Fibroblast of mammary gland (primary cell): ENCODE measurements around the gene KCP.

Experiments
- DNase-seq: peaks from one replicate; pipeline ENCODE4 v3.0.0-alpha.2; 2010; ENCODE audit warnings: low read depth
- H3K4me3 ChIP-seq: 2 replicates; pipeline ENCODE4 v1.5.1; 2011; ENCODE audit warnings: low read depth, mild to moderate bottlenecking, low read length, moderate library complexity; ENCODE audit not compliant: control insufficient read depth
- TF ChIP-seq, protein P1 (sequence below): conservative IDR thresholded peaks from 2 replicates; pipeline ENCODE4 v1.5.1; 2011; ENCODE audit warnings: low read depth, low read length, inconsistent platforms; ENCODE audit not compliant: control insufficient read depth, insufficient read depth

The KCP gene

GRCh38 chr7:128835231-128835751 lies 75.2 kb downstream of the KCP start:
- no peak overlapping the region for H3K4me3 ChIP-seq
- no peak for DNase-seq

DNA sequence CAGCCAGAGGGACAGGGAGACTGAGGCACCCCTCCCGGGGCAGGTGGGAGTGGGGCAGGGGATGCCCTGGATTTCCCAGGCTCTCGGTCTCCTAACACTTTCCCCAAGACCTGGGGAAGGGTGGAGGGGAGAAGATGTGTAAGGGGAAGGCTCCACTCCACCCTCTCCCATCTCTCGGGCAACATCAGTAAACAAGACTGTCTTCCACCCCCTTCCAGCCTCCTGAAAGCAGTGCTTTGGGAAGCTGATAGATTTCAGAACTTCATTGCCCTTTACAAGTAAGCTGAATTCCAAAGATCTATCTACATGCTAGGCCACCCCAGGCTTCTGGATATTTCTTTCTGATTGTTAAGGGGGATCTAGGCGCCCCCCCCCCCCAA lies 76.6 kb downstream of the KCP start:
- DNase-seq = peak; percentile 55
- H3K4me3 ChIP-seq = peak overlapping the region; percentile 9
- TF ChIP-seq, protein P1, sequence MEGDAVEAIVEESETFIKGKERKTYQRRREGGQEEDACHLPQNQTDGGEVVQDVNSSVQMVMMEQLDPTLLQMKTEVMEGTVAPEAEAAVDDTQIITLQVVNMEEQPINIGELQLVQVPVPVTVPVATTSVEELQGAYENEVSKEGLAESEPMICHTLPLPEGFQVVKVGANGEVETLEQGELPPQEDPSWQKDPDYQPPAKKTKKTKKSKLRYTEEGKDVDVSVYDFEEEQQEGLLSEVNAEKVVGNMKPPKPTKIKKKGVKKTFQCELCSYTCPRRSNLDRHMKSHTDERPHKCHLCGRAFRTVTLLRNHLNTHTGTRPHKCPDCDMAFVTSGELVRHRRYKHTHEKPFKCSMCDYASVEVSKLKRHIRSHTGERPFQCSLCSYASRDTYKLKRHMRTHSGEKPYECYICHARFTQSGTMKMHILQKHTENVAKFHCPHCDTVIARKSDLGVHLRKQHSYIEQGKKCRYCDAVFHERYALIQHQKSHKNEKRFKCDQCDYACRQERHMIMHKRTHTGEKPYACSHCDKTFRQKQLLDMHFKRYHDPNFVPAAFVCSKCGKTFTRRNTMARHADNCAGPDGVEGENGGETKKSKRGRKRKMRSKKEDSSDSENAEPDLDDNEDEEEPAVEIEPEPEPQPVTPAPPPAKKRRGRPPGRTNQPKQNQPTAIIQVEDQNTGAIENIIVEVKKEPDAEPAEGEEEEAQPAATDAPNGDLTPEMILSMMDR = no peak

More at GRCh38 chr7:128835231-128835751, 75.2 kb downstream of the KCP start:
- TF ChIP-seq, protein P1 = no peak

DNA sequence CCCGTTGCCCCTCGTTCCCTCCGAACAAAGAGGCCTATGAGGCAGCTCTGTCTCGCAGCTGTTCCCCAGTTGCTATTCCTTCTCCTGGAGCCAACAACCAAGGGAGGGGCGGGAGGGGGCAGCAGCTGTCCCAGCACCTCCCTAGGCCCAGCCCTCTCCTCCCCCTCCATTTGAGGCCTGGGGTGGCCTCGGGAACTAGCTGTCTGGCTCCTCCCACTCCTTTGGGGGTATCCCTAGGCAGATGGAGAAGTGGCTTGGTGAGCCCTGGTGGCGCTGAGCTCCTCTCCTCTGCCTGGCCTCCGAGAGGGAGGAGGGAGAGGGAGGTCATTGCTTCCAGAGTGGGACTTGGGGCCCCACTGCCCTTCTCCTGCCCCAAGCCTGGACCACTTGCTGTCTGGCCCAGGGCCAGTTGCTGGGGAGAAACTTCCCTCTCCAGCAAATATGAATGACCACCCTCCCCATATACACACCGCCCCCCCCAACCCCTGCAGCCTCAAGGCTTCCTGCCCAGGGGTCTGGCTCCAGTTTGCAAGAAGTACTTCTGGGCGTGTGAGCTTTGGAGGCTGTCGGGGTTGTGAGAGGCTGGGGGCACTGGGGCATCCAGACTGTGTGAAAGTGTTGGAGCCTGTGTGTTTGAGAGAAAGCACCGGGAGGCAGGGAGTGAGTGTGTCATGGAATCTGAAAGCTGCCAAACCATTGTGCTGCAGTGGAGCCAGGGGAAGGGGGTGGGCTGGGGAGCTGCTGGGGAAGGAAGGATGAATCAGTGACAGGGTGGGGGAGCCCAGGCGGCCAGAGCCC lies 77.2 kb downstream of the KCP start:
- DNase-seq = peak; percentile 92
- peak overlapping the region; percentile 80 for H3K4me3 ChIP-seq
- TF ChIP-seq, protein P1 = no peak

DNA sequence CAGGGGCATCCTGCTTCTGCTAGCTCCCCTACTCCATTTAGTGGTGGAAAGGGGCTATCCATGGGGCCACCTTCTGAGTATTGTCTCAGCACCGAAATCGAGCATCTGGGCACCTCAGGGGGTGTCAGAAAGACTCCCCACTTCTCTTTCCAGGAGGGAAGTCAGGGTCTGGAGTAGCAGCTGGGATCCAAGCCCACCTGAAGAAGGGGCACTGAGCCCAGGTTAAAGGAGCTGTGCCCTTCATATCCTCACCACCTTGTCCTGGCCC lies 77.7 kb downstream of the KCP start:
- H3K4me3 ChIP-seq = peak overlapping the region; percentile 80
- TF ChIP-seq, protein P1 = no peak
- no peak for DNase-seq

DNA sequence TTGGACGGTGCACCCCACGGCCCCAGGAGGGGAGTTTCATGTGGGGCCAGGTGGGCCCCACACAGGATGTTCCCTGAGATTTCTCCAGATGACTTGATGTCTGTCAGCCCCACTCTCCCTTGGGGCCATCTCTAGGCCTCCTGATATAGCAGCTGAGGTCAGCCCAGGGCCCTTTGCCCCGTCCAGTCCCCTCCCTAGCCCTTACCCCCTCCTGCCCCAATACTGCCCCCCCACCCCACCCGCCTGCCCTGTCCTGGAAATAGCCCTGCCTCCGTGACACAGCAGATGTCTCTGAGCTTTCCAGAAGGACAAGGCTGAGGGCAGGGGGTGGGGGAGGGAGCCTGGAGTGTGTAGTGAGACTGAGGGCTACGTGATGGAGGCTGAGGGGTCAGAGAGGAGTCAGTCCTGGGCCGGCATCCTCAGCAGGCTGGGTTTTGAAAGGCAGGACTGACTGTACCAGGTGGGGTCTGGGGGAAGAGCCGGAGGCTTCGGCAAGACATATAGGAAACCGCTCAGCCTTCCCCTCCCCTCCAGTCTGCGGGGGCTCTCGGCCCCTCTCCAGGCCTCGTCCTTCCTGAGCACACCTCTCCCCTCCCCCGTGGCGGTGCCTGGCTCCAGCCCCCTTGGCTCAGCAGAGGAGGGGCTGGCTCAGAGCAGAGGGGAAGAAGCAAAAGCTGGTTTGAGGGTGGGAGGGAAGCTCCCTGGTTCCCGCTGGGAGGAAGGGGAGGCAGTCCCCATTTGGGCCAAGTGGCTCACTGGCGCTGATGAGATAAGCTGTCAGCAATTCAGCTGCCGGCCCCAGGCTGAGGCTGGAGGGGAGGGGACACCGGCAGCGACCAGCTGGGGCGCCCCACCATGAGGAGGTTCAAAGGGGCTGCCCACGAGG lies 78.3 kb downstream of the KCP start:
- H3K4me3 ChIP-seq = peak overlapping the region; percentile 80
- TF ChIP-seq, protein P1 = no peak
- peak; percentile 51 for DNase-seq

DNA sequence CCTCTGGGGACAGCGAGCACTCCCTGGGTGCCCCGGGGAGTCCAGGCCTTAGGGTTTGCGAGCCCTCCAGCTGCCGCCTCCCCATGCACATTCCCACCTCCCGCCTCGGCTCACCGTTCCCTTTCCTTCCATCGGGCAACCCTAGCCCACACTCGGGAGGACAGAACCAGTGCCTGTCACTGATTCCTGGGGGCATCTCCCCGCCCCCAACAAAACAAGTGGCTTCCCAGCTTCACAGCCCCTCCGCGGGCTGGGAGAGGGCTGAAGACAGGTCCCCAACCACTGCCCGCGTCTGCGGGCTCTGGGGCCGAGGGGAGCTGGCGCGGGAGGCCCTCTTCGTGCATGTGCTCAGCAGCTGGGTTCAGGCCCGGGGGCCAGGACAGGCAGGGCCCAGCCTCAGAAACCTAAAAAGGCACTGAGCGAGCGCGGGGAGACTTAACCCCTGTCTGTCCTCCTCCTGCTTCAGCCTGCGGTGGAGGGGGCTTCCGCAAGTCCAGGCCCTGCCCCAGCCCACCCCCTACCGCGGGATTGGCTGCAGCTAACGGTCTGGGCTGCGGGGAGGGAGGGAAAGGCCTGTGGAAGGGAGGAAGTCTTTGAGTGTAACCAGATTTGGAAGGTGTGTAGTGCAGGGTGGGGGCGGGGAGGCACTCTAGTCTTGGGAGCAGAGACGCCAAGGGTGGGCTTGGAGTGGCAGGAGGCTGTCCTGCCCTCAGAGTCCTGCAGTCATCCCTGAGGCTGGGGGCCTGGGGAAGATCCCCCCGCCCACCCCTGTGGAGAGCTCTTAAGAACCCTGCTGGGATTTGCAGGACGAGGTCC lies 79.1 kb downstream of the KCP start:
- DNase-seq = peak; percentile 50
- H3K4me3 ChIP-seq = peak overlapping the region; percentile 80
- TF ChIP-seq, protein P1 = no peak
